T-cell (primary cell): ENCODE data around the gene NUMA1. TPM values are rescaled to one million over a fixed set of nuclear protein-coding genes. Genes with fewer than 3 reads are reported as not detected.

Experiments used
- ATAC-seq, 4 experiments: fragments of 200-7000 bp in 3 of 4; fragments of 150-1000 bp in 1 of 4; cut with Tn5 transposase; replicated peaks in 1 of 4; 1 replicate in 3 of 4; 2 replicates in 1 of 4; pipeline ENCODE4 v1.10.0; 2021; ENCODE audit warnings: moderate library complexity in 3 of 4, mild to moderate bottlenecking in 2 of 4, moderate number of reproducible peaks in 1 of 4
- CTCF ChIA-PET, 2 donors: fragments of 300-600 bp; sonication (Branson Sonifier 250); formaldehyde crosslinking; loops; one replicate each; lab custom pipeline; 2022; ENCODE audit warnings: antibody characterized with exemption in 2 of 2; lab: Charles Lee
- POLR2A ChIA-PET, 2 donors: fragments of 300-600 bp; sonication (Branson Sonifier 250); formaldehyde crosslinking; loops; one replicate each; lab custom pipeline; 2022; ENCODE audit warnings: antibody characterized with exemption in 2 of 2; lab: Charles Lee
- DNase-seq, 35 experiments: peaks; one replicate each; pipeline versions ENCODE4 v3.0.0 to v3.0.0-alpha.2; 2013 to 2023
- H3K27ac ChIP-seq: one replicate; pipeline ENCODE4 v1.5.1; 2013; ENCODE audit warnings: low read length
- H3K27me3 ChIP-seq, 2 experiments: replicated peaks in 1 of 2; 1 replicate in 1 of 2; 2 replicates in 1 of 2; pipeline versions ENCODE4 v1.6.1 to v1.7.0; 2013; ENCODE audit warnings: low read length in 1 of 2, mixed read lengths in 1 of 2; ENCODE audit not compliant: control insufficient read depth in 2 of 2, insufficient read depth in 2 of 2; ENCODE audit errors: extremely low read depth in 1 of 2
- H3K36me3 ChIP-seq, 2 donors: 1 replicate in 1 of 2; 2 replicates in 1 of 2; pipeline versions ENCODE4 v1.6.1 to v1.7.0; 2013; ENCODE audit warnings: low read length in 1 of 2; ENCODE audit not compliant: control insufficient read depth in 2 of 2, insufficient read depth in 1 of 2; ENCODE audit errors: extremely low read depth in 1 of 2
- H3K4me1 ChIP-seq, 2 experiments: 1 replicate in 1 of 2; 2 replicates in 1 of 2; pipeline versions ENCODE4 v1.6.1 to v1.7.0; 2013; ENCODE audit warnings: low read length in 2 of 2, mixed read lengths in 1 of 2; ENCODE audit not compliant: insufficient read depth in 2 of 2, control insufficient read depth in 1 of 2; ENCODE audit errors: extremely low read depth in 1 of 2
- H3K4me3 ChIP-seq, 2 donors: 1 replicate in 1 of 2; 2 replicates in 1 of 2; pipeline versions ENCODE4 v1.5.1 to v1.7.0; 2013; ENCODE audit warnings: mild to moderate bottlenecking in 2 of 2, low read length in 1 of 2, moderate library complexity in 1 of 2; ENCODE audit not compliant: control insufficient read depth in 1 of 2; ENCODE audit errors: extremely low read depth in 1 of 2
- H3K9me3 ChIP-seq: 2 replicates; pipeline ENCODE4 v1.7.0; 2013
- H3K27ac Mint-ChIP-seq, 2 donors: one replicate each; pipeline ENCODE4 v1.8.0; 2020 to 2021; ENCODE audit warnings: mild to moderate bottlenecking in 2 of 2, mixed read lengths in 2 of 2
- H3K27me3 Mint-ChIP-seq, 2 donors: one replicate each; pipeline ENCODE4 v1.8.0; 2021 to 2022; ENCODE audit warnings: mixed read lengths in 2 of 2
- H3K36me3 Mint-ChIP-seq: one replicate; pipeline ENCODE4 v1.8.0; 2021; ENCODE audit warnings: mixed read lengths
- H3K4me1 Mint-ChIP-seq, 3 donors: one replicate each; pipeline ENCODE4 v1.8.0; 2020 to 2022; ENCODE audit warnings: mixed read lengths in 3 of 3, mild to moderate bottlenecking in 1 of 3
- H3K4me3 Mint-ChIP-seq, 3 donors: one replicate each; pipeline ENCODE4 v1.8.0; 2020 to 2022; ENCODE audit warnings: mild to moderate bottlenecking in 3 of 3, mixed read lengths in 3 of 3, moderate library complexity in 3 of 3
- H3K9me3 Mint-ChIP-seq, 3 donors: one replicate each; pipeline ENCODE4 v1.8.0; 2020 to 2022; ENCODE audit warnings: mixed read lengths in 3 of 3
- WGBS: methylation state at CpG from one replicate; pipeline ENCODE4 v1.1.5; 2013; ENCODE audit warnings: missing lambda C conversion rate; ENCODE audit not compliant: insufficient coverage; 5-methylcytosine and 5-hydroxymethylcytosine counted together
- total RNA-seq, 35 experiments: library from RNA in 6 of 35; stranded (reverse) in 6 of 35; fragments of 120-200 nt in 1 of 35; gene quantifications; one replicate each; pipeline versions ENCODE4 v1.2.1 to v1.2.4 and lab custom pipeline; 2013 to 2026

Gene NUMA1
- total RNA-seq, 5 donors from 2014 or later (not counting 1 experiment from before 2014, with no cell fraction given) = 237 to 386 (median 343) TPM

DNA sequence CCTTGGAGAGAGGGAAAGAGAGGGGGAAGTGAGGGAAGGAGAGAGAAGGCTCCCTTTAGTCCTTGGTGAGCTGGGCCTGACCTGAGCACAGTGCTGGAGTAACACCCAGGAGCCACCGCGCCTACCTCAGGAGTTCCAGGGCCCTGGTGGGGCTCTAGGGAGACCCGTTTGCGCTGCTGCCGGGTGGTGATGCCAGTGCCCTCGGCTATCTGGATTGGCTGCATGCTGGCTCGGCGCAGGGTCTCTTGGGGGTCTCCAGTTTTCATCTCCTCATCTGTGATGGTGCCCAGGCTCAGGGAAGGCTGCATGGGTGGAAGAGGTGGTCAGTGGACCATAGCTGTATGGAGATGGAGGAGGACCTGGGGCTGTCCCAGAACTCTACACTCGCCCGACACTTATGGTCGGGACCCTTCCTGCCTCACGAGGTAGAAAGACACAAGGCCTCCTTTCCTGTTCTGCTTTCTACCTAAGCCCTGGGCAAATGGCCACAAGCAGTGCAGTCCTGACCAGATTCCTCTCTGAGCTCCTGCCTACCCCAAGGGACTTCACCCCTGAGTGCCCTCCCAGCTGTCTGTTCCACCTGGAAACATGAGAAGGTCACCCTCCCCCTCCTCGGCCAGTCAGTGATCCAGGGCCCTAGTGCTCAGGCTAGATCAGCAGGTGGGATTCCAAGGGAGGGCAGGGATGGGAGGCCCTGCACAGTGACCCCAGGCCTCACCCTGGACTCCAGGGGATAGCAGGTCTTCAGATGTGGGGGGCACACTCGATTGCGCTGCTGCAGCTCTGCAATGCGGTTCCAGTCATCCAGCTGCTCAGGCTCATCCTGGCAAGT, 75.6 kb downstream of the NUMA1 start:
- Histone ChIP-seq H3K9me3 (no peaks in the 10 kb centered on the region), H3K27me3 (no peaks in the 10 kb centered on the region), H3K4me3 (no peak overlapping the region), H3K4me1 (peaks cover 0 to 12% of the 10 kb centered on the region in 2 experiments), H3K36me3 (peaks cover 40 to 92% of the 10 kb centered on the region in 2 donors), H3K27ac (no peak overlapping the region)
- Mint-ChIP-seq H3K27me3 (no peaks in the 10 kb centered on the region), H3K27ac (no peak overlapping the region), H3K4me1 (peaks cover 4 to 21% (median 9%) of the 10 kb centered on the region in 3 donors), H3K9me3 (no peaks in the 10 kb centered on the region), H3K4me3 (no peak overlapping the region), H3K36me3 (peaks cover 58% of the 10 kb centered on the region)
- 98% methylated on average over 13 of the region's 16 CpGs for WGBS
- ATAC-seq (no peak), DNase-seq (no peak)
- ChIA-PET POLR2A (no interaction called here), CTCF (interaction anchor here in 1 of 2 donors (0.6 kb wide), 1 partner anchor 89 kb away, joined by 4 read pairs; no protein-coding TSS in a partner anchor)

DNA sequence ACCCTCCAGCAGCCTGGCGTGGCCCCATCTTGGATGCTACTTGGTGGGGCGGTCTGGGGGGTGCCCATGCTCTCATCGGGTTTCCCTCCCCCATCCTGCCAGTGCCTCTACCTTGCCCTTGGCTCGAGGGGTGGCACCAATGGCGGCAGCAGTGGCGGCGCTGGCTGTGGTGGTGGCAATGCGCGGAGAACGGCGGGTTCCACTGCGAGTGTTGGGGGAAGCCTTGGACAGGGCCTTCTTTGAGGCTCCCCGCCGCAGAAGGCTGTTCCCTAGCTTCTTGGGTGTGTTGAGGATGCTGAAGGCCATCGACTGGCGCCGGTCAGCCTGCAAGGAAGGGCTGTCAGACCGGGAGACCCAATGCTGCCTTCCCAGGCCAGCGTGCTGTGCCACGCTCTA, 76.6 kb downstream of the NUMA1 start:
- Histone ChIP-seq H3K36me3 (peaks cover 40 to 84% of the 10 kb centered on the region in 2 donors), H3K27me3 (no peaks in the 10 kb centered on the region), H3K27ac (no peak overlapping the region), H3K4me1 (peaks cover 3 to 22% of the 10 kb centered on the region in 2 experiments), H3K4me3 (no peak overlapping the region), H3K9me3 (no peaks in the 10 kb centered on the region)
- Mint-ChIP-seq H3K9me3 (no peaks in the 10 kb centered on the region), H3K4me1 (peaks cover 13 to 31% (median 18%) of the 10 kb centered on the region in 3 donors), H3K27me3 (no peaks in the 10 kb centered on the region), H3K27ac (no peak overlapping the region), H3K36me3 (peaks cover 54% of the 10 kb centered on the region), H3K4me3 (no peak overlapping the region)
- DNase-seq (no peak), ATAC-seq (no peak)
- 94% methylated on average over 10 of the region's 20 CpGs for WGBS
- ChIA-PET POLR2A (no interaction called here), CTCF (no interaction called here)

DNA sequence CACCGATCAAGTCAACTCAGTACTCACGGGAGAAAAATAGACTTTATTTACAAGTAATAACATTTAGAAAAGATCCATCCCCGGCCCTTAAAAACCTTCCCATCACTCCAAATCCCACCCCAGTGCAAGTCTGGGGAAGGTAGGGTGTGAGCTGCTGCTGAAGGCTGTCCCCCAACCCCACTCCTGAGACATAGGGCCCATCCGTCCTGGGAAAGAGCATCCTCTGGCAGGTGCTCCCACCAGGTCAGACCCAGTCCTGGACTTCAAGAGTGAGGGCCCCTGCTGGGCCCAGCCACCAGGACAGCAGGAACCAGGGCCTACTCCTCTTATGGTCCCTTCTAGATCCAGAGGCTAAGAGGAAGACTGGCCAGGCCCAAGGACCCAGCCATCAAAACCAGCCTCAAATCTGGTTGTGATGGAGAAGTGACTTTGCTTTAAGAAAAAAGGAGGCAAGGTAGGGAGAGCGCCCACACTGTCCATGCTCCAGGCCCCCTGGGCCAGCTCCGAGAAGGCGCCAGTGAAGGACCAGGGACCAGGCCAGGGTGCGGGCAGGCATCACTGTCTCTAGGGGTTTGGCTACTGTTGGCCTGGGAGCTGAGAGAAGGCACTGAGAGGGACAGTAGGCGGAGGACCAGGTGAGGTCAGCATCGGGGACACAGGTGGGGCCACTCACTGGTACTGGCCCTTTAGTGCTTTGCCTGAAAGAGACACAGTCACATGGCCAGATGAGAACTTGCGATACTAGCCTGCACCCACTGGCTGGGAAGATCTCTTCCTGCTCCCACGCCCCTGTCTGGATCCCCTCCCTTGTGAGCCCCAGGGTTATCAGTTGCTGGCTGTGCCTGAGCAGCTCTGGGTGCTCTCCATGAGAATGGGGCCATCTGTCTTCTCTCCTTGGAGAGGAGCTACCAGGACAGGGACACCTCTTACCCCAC, 77.2 kb downstream of the NUMA1 start:
- Mint-ChIP-seq H3K4me3 (no peak overlapping the region), H3K27ac (no peak overlapping the region), H3K36me3 (peaks cover 48% of the 10 kb centered on the region), H3K27me3 (no peaks in the 10 kb centered on the region), H3K4me1 (peaks cover 20 to 38% (median 25%) of the 10 kb centered on the region in 3 donors), H3K9me3 (no peaks in the 10 kb centered on the region)
- POLR2A ChIA-PET = no interaction called here
- DNase-seq (no peak), ATAC-seq (no peak)
- Histone ChIP-seq H3K27ac (no peak overlapping the region), H3K36me3 (peaks cover 37 to 77% of the 10 kb centered on the region in 2 donors), H3K4me1 (peaks cover 5 to 28% of the 10 kb centered on the region in 2 experiments), H3K9me3 (no peaks in the 10 kb centered on the region), H3K4me3 (no peak overlapping the region), H3K27me3 (no peaks in the 10 kb centered on the region)
- WGBS = 97% methylated on average over 8 of the region's 12 CpGs
- CTCF ChIA-PET = no interaction called here

DNA sequence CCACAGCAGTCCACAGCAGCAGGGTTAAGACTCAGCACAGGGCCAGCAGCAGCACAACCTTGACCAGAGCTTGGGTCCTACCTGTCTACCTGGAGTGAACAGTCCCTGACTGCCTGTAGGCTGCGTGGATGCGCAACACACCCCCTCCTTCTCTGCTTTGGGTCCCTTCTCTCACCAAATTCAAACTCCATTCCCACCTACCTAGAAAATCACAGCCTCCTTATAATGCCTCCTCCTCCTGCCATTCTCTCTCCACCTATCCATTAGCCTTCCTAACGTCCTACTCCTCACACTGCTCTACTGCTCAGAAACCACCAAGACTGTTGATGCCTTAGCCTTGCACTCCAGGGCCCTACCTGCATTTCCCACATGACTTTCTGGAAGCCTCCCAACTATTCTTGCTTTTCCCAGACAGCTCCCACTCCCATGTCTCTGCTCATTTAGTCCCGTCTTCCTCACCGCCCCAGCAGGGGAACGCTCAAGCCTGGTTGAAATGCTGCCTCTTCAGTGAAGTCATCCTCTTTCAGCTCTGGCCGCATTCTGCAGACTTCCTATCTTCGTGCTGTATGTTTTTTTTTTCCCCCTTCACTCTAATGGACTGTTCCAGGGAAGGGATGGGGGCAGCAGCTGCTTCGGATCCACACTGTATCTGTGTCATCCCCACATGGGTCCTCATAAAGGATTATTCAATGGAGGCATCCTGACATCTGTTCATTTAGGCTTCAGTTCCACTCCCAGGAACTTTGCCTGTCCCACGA, 78.3 kb downstream of the NUMA1 start:
- Mint-ChIP-seq H3K27me3 (no peaks in the 10 kb centered on the region), H3K4me1 (peaks cover 21 to 41% (median 27%) of the 10 kb centered on the region in 3 donors), H3K4me3 (peak overlapping the region in 1 of 3 donors; percentile 1), H3K27ac (peak overlapping the region; percentile 17 to 19), H3K36me3 (peaks cover 38% of the 10 kb centered on the region), H3K9me3 (no peaks in the 10 kb centered on the region)
- 90% methylated on average over 3 of the region's 10 CpGs for WGBS
- no peaks in the 10 kb centered on the region for H3K27me3 ChIP-seq
- ATAC-seq (no peak), DNase-seq (no peak)
- no peaks in the 10 kb centered on the region for H3K9me3 ChIP-seq
- ChIA-PET POLR2A (no interaction called here), CTCF (no interaction called here)
- H3K4me3 ChIP-seq = no peak overlapping the region
- H3K4me1 ChIP-seq = peaks cover 5 to 34% of the 10 kb centered on the region in 2 experiments
- H3K27ac ChIP-seq = no peak overlapping the region
- peaks cover 28 to 69% of the 10 kb centered on the region in 2 donors for H3K36me3 ChIP-seq

DNA sequence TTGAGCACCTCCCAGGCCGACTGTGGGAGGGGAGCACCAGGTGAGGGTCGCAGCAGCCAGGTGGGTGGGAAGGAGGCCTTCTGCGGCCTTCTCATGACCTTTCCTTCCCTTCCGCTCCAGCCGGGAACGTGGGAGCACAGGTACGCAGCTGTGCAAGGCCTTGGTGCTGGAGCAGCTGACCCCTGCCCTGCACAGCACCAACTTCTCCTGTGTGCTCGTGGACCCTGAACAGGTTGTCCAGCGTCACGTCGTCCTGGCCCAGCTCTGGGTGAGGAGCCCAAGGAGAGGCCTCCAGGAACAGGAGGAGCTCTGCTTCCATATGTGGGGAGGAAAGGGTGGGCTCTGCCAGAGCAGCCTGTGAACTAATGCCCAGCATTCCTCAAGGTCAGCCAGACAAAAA, 79.1 kb downstream of the NUMA1 start:
- Histone ChIP-seq H3K36me3 (peaks cover 23 to 61% of the 10 kb centered on the region in 2 donors), H3K27ac (no peak overlapping the region), H3K27me3 (no peaks in the 10 kb centered on the region), H3K4me3 (no peak overlapping the region), H3K4me1 (peaks cover 5 to 34% of the 10 kb centered on the region in 2 experiments), H3K9me3 (no peaks in the 10 kb centered on the region)
- Mint-ChIP-seq H3K27me3 (no peaks in the 10 kb centered on the region), H3K9me3 (no peaks in the 10 kb centered on the region), H3K36me3 (peaks cover 36% of the 10 kb centered on the region), H3K4me3 (no peak overlapping the region), H3K27ac (peak overlapping the region in 1 of 2 donors; percentile 19), H3K4me1 (peaks cover 21 to 45% (median 27%) of the 10 kb centered on the region in 3 donors)
- POLR2A ChIA-PET = no interaction called here
- CTCF ChIA-PET = no interaction called here
- 90% methylated on average over 9 of the region's 11 CpGs for WGBS
- ATAC-seq = no peak
- no peak for DNase-seq
